GM12878 (cell line): Measurements from ENCODE around the gene CFAP410.

Experiments
- HDAC2 ChIP-seq: fragments of 200-600 bp; sonication (generic); IDR thresholded peaks from 2 replicates; pipeline ENCODE4 v1.6.1; 2017
- MYC ChIP-seq: IDR thresholded peaks from 2 replicates; pipeline ENCODE4 v1.6.1; 2011; ENCODE audit warnings: mild to moderate bottlenecking, low read length, moderate library complexity, inconsistent platforms; ENCODE audit not compliant: insufficient read depth, insufficient replicate concordance, insufficient read length, severe bottlenecking
- TF ChIP-seq, protein P1 (sequence below), 3 experiments: IDR thresholded peaks in 2 of 3; conservative IDR thresholded peaks in 1 of 3; 2 replicates each; pipeline ENCODE4 v1.5.1; 2011; ENCODE audit warnings: low read depth in 3 of 3, low read length in 3 of 3, mild to moderate bottlenecking in 3 of 3, control low read depth in 2 of 3, moderate library complexity in 2 of 3, inconsistent platforms in 1 of 3, mixed read lengths in 1 of 3; ENCODE audit not compliant: control insufficient read depth in 2 of 3, insufficient read depth in 1 of 3; ENCODE audit errors: extremely low read depth in 1 of 3
- TF ChIP-seq, protein P2 (sequence below): fragments of 450-650 bp; IDR thresholded peaks from 2 replicates; pipeline ENCODE4 v1.6.1; 2017; ENCODE audit warnings: mild to moderate bottlenecking, moderate library complexity

DNA sequence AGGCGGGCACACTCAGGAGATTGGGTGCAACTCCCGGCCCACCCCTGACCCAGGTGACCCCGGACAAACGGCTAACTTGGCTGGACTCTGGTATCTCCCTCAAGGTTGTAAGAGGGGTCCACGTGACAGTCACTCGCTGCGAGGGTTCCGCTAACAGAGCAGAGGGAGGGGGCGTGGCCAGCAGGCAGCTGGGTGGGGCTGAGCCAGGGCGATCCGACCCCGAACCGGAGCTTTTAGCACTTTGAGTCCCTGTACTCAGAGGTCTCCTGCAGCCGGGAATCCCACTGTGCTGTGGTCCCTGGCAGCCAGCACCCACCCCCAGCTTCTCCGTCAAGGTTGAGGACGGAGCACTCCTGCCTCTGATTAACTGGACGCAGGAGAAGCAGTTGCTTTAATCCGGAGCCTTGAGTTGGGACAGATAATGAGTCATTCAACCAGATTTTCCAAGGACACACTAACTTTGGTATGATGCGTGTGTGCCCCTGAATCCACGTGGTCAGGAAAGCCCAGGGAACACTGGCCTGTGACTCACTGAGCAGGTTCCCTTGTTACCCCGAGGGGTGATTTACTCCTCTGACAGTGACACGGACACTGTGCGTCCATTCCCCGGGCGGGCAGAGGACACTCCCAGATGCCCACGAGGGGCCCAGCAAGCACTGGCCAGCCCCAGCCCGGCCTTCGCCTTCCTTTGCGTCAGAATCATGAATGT, 31.0 kb upstream of the CFAP410 start:
- TF ChIP-seq, protein P1, sequence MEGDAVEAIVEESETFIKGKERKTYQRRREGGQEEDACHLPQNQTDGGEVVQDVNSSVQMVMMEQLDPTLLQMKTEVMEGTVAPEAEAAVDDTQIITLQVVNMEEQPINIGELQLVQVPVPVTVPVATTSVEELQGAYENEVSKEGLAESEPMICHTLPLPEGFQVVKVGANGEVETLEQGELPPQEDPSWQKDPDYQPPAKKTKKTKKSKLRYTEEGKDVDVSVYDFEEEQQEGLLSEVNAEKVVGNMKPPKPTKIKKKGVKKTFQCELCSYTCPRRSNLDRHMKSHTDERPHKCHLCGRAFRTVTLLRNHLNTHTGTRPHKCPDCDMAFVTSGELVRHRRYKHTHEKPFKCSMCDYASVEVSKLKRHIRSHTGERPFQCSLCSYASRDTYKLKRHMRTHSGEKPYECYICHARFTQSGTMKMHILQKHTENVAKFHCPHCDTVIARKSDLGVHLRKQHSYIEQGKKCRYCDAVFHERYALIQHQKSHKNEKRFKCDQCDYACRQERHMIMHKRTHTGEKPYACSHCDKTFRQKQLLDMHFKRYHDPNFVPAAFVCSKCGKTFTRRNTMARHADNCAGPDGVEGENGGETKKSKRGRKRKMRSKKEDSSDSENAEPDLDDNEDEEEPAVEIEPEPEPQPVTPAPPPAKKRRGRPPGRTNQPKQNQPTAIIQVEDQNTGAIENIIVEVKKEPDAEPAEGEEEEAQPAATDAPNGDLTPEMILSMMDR (IDR thresholded peaks at IDR 0.05 in 2 of 3, conservative IDR thresholded peaks at IDR 0.05 in 1 of 3; ENCODE audit: control insufficient read depth in 2 of 3, extremely low read depth in 1 of 3, insufficient read depth in 1 of 3, low read depth in 3 of 3, low read length in 3 of 3), result no peak
- TF ChIP-seq HDAC2, result no peak
- no peak for TF ChIP-seq MYC
- TF ChIP-seq, protein P2, sequence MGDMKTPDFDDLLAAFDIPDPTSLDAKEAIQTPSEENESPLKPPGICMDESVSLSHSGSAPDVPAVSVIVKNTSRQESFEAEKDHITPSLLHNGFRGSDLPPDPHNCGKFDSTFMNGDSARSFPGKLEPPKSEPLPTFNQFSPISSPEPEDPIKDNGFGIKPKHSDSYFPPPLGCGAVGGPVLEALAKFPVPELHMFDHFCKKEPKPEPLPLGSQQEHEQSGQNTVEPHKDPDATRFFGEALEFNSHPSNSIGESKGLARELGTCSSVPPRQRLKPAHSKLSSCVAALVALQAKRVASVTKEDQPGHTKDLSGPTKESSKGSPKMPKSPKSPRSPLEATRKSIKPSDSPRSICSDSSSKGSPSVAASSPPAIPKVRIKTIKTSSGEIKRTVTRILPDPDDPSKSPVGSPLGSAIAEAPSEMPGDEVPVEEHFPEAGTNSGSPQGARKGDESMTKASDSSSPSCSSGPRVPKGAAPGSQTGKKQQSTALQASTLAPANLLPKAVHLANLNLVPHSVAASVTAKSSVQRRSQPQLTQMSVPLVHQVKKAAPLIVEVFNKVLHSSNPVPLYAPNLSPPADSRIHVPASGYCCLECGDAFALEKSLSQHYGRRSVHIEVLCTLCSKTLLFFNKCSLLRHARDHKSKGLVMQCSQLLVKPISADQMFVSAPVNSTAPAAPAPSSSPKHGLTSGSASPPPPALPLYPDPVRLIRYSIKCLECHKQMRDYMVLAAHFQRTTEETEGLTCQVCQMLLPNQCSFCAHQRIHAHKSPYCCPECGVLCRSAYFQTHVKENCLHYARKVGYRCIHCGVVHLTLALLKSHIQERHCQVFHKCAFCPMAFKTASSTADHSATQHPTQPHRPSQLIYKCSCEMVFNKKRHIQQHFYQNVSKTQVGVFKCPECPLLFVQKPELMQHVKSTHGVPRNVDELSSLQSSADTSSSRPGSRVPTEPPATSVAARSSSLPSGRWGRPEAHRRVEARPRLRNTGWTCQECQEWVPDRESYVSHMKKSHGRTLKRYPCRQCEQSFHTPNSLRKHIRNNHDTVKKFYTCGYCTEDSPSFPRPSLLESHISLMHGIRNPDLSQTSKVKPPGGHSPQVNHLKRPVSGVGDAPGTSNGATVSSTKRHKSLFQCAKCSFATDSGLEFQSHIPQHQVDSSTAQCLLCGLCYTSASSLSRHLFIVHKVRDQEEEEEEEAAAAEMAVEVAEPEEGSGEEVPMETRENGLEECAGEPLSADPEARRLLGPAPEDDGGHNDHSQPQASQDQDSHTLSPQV, result no peak
